Lung (tissue), 12 donors: Measurements from ENCODE around the gene CASKIN2. TPM values are rescaled to one million over a fixed set of nuclear protein-coding genes. Genes with fewer than 3 reads are reported as not detected.

Experiments
- ATAC-seq: fragments of 200-7000 bp; cut with Tn5 transposase; one replicate; pipeline ENCODE4 v1.9.1; 2020; ENCODE audit warnings: moderate number of reproducible peaks; ENCODE audit not compliant: insufficient read depth, low FRiP score
- DNase-seq, 3 donors: peaks; one replicate each; pipeline ENCODE4 v3.0.0-alpha.2; 2013 to 2017
- H3K27ac ChIP-seq, 2 donors: one replicate each; pipeline ENCODE4 v1.5.1; 2013; ENCODE audit warnings: mild to moderate bottlenecking in 2 of 2, moderate library complexity in 2 of 2, control low read depth in 1 of 2, inconsistent platforms in 1 of 2, low read depth in 1 of 2, low read length in 1 of 2
- H3K27me3 ChIP-seq, 3 donors: one replicate each; pipeline ENCODE4 v1.5.1; 2013; ENCODE audit warnings: low read length in 2 of 3; ENCODE audit not compliant: control insufficient read depth in 3 of 3, insufficient read depth in 3 of 3
- H3K36me3 ChIP-seq, 4 donors: one replicate each; pipeline ENCODE4 v1.5.1; 2013; ENCODE audit warnings: low read length in 4 of 4, mild to moderate bottlenecking in 1 of 4, moderate library complexity in 1 of 4; ENCODE audit not compliant: control insufficient read depth in 4 of 4, insufficient read depth in 4 of 4
- H3K4me1 ChIP-seq, 5 donors: one replicate each; pipeline ENCODE4 v1.5.1; 2013; ENCODE audit warnings: low read length in 5 of 5, mild to moderate bottlenecking in 2 of 5, moderate library complexity in 1 of 5; ENCODE audit not compliant: control insufficient read depth in 5 of 5, insufficient read depth in 5 of 5
- H3K4me3 ChIP-seq: one replicate; pipeline ENCODE4 v1.5.1; 2013; ENCODE audit warnings: mild to moderate bottlenecking, control low read depth, moderate library complexity
- H3K9ac ChIP-seq, 2 donors: one replicate each; pipeline ENCODE4 v1.5.1; 2013; ENCODE audit warnings: low read length in 2 of 2, control low read depth in 1 of 2; ENCODE audit not compliant: insufficient read depth in 1 of 2
- H3K9me3 ChIP-seq, 4 donors: one replicate each; pipeline ENCODE4 v1.5.1; 2013; ENCODE audit warnings: low read length in 3 of 4, mild to moderate bottlenecking in 1 of 4, moderate library complexity in 1 of 4; ENCODE audit not compliant: control insufficient read depth in 4 of 4, insufficient read depth in 3 of 4
- CTCF ChIP-seq: IDR thresholded peaks from 2 replicates; pipeline ENCODE4 v1.5.1; 2012; ENCODE audit warnings: mild to moderate bottlenecking; ENCODE audit errors: control extremely low read depth, extremely low read depth
- WGBS, 2 donors: extraction: QIAGEN DNeasy Blood & Tissue Kit; methylation state at CpG; one replicate each; pipeline ENCODE4 v1.1.7; 2013; 5-methylcytosine and 5-hydroxymethylcytosine counted together
- polyA plus RNA-seq, 2 donors: library from polyadenylated mRNA; stranded (reverse); fragments of 200-250 nt; gene quantifications; one replicate each; pipeline ENCODE4 v1.2.1, GENCODE V29; 2013
- total RNA-seq, 2 donors: library from RNA; depleted of rRNA in 1 of 2; stranded (reverse); fragments of >200 nt in 1 of 2; gene quantifications; one replicate each; pipeline ENCODE4 v1.2.1, GENCODE V29; 2014 to 2021
- donor health status: control.
- donor health status: control.
- donor health status: Bipolar disorder and iron deficiency.
- donor health status: healthy.
- donor health status: DM: yes; HTN: yes; CAD: no.

CASKIN2 gene
- total and polyA plus RNA-seq, 4 donors, result 22.3 to 81.5 (median 35.1) TPM

- Histone ChIP-seq H3K36me3 (no peaks in the 10 kb centered on the region), H3K4me1 (no peaks in the 10 kb centered on the region), H3K27ac (no peak overlapping the region), H3K27me3 (no peaks in the 10 kb centered on the region), H3K9ac (no peak overlapping the region), H3K9me3 (no peaks in the 10 kb centered on the region), H3K4me3 (no peak overlapping the region)
- WGBS, 2 donors, result 92 to 94% methylated on average over 4 of the region's 4 CpGs
- no peak for TF ChIP-seq CTCF
- ATAC-seq, result no peak
- no peak for DNase-seq
These were observed 65.1 kb downstream of the CASKIN2 start for GRCh38 chr17:75450270-75450669.

Other genes with a start within 250 kb of the CASKIN2 start
- 10 to 100 TPM in 1 of 2 donors, 1 to 10 TPM in 1; 9.7 to 32.8 TPM for gene MIF4GD, start 244.3 kb downstream of the CASKIN2 start, total RNA-seq
- 10 to 100 TPM; 13.2 to 34.8 TPM for gene MIF4GD, start 244.3 kb downstream of the CASKIN2 start, polyA plus RNA-seq
- 10 to 100 TPM in 1 of 2 donors, 1 to 10 TPM in 1; 9.8 to 27.4 TPM for gene SLC25A19, start 226.1 kb downstream of the CASKIN2 start, total RNA-seq
- 10 to 100 TPM; 22.2 to 25.7 TPM for gene SLC25A19, start 226.1 kb downstream of the CASKIN2 start, polyA plus RNA-seq
- gene GRB2, start 109.9 kb downstream of the CASKIN2 start, total RNA-seq, result 100 to 1,000 TPM in 1 of 2 donors, 10 to 100 TPM in 1; 77.1 to 151 TPM
- gene GRB2, start 109.9 kb downstream of the CASKIN2 start, polyA plus RNA-seq, result 100 to 1,000 TPM in 1 of 2 donors, 10 to 100 TPM in 1; 51.0 to 198 TPM
- gene TMEM94, start 58.9 kb downstream of the CASKIN2 start, total RNA-seq, result 10 to 100 TPM; 60.2 to 82.3 TPM
- gene TMEM94, start 58.9 kb downstream of the CASKIN2 start, polyA plus RNA-seq, result 10 to 100 TPM; 40.0 to 46.4 TPM
- gene TSEN54, start 991 bp upstream of the CASKIN2 start, total RNA-seq, result 10 to 100 TPM; 18.4 to 22.4 TPM
- gene TSEN54, start 991 bp upstream of the CASKIN2 start, polyA plus RNA-seq, result 10 to 100 TPM; 20.9 to 36.5 TPM
- 100 to 1,000 TPM; 103 to 199 TPM for gene LLGL2, start 10.2 kb upstream of the CASKIN2 start, total RNA-seq
- gene LLGL2, start 10.2 kb upstream of the CASKIN2 start, polyA plus RNA-seq, result 100 to 1,000 TPM in 1 of 2 donors, 10 to 100 TPM in 1; 80.5 to 195 TPM
- 100 to 1,000 TPM; 194 to 197 TPM for gene MYO15B, start 72.3 kb upstream of the CASKIN2 start, total RNA-seq
- gene MYO15B, start 72.3 kb upstream of the CASKIN2 start, polyA plus RNA-seq, result 100 to 1,000 TPM in 1 of 2 donors, 10 to 100 TPM in 1; 84.5 to 141 TPM
- 1 to 10 TPM; 5.5 to 7.5 TPM for gene SMIM5, start 117.9 kb upstream of the CASKIN2 start, total RNA-seq
- 1 to 10 TPM; 2.2 to 2.3 TPM for gene SMIM5, start 117.9 kb upstream of the CASKIN2 start, polyA plus RNA-seq
- gene RECQL5, start 151.6 kb upstream of the CASKIN2 start, total RNA-seq, result 10 to 100 TPM; 31.2 to 32.5 TPM
- 10 to 100 TPM; 16.4 to 28.5 TPM for gene RECQL5, start 151.6 kb upstream of the CASKIN2 start, polyA plus RNA-seq
- 10 to 100 TPM; 46.5 to 82.9 TPM for gene SAP30BP, start 151.8 kb upstream of the CASKIN2 start, total RNA-seq
- 10 to 100 TPM; 71.9 to 82.8 TPM for gene SAP30BP, start 151.8 kb upstream of the CASKIN2 start, polyA plus RNA-seq
- gene ITGB4, start 205.9 kb upstream of the CASKIN2 start, total RNA-seq, result 10 to 100 TPM; 11.1 to 47.8 TPM
- gene ITGB4, start 205.9 kb upstream of the CASKIN2 start, polyA plus RNA-seq, result 10 to 100 TPM; 11.4 to 18.1 TPM
- 10 to 100 TPM; 23.0 to 52.9 TPM for gene GALK1, start 249.7 kb upstream of the CASKIN2 start, total RNA-seq
- gene GALK1, start 249.7 kb upstream of the CASKIN2 start, polyA plus RNA-seq, result 10 to 100 TPM; 35.2 to 70.5 TPM